SK-N-SH (cell line): ENCODE results near the gene ANAPC2. TPM values are rescaled to one million over a fixed set of nuclear protein-coding genes. Genes with fewer than 3 reads are reported as not detected.

Source experiments
- CTCF ChIA-PET: fragments of 300-600, 350-600 bp; formaldehyde crosslinking; extraction: SDS; loops from one replicate; lab custom pipeline; 2021; lab: Yijun Ruan, JAX
- POLR2A ChIA-PET: fragments of 350-600 bp; sonication (Branson Sonifier 250); formaldehyde crosslinking; extraction: SDS; loops from one replicate; lab custom pipeline; 2020; ENCODE audit warnings: antibody characterized with exemption, inconsistent platforms; lab: Yijun Ruan, JAX
- DNase-seq: peaks from one replicate; pipeline ENCODE4 v3.0.0; 2012
- H2AFZ ChIP-seq: fragments of 200-600 bp; sonication (generic); 2 replicates; pipeline ENCODE4 v1.8.1; 2016; ENCODE audit warnings: antibody characterized with exemption, mild to moderate bottlenecking, low read depth
- H3F3A ChIP-seq: fragments of 200-600 bp; sonication (generic); replicated peaks from 2 replicates; pipeline ENCODE3; 2016; ENCODE audit warnings: antibody characterized with exemption, mild to moderate bottlenecking; ENCODE audit not compliant: insufficient read depth
- H3K27ac ChIP-seq, 2 experiments: fragments of 200-500 bp in 1 of 2; fragments of 200-600 bp in 1 of 2; sonication (Bioruptor generic) in 1 of 2; sonication (generic), shearing (Covaris generic) in 1 of 2; 2 replicates each; pipeline versions ENCODE4 v1.5.1 to v1.6.1; 2014 to 2016; ENCODE audit warnings: low read depth in 2 of 2, inconsistent platforms in 1 of 2, low read length in 1 of 2, mild to moderate bottlenecking in 1 of 2, mixed read lengths in 1 of 2
- H3K27me3 ChIP-seq: fragments of 200-600 bp; sonication (generic), shearing (Covaris generic); 2 replicates; pipeline ENCODE4 v1.6.1; 2016; ENCODE audit warnings: mixed run types; ENCODE audit not compliant: insufficient read depth
- H3K36me3 ChIP-seq, 2 experiments: fragments of 200-500 bp in 1 of 2; fragments of 200-600 bp in 1 of 2; sonication (Bioruptor generic) in 1 of 2; sonication (generic) in 1 of 2; replicated peaks in 1 of 2; 2 replicates each; pipeline versions ENCODE3 to v1.5.1; 2014 to 2016; ENCODE audit warnings: low read length in 1 of 2, mild to moderate bottlenecking in 1 of 2; ENCODE audit not compliant: insufficient read depth in 2 of 2, control insufficient read depth in 1 of 2
- H3K4me1 ChIP-seq, 2 experiments: fragments of 200-500 bp in 1 of 2; fragments of 200-600 bp in 1 of 2; sonication (Bioruptor generic) in 1 of 2; sonication (generic), shearing (Covaris generic) in 1 of 2; 2 replicates each; pipeline versions ENCODE4 v1.5.1 to v1.6.1; 2014 to 2016; ENCODE audit warnings: low read depth in 1 of 2, low read length in 1 of 2, mixed run types in 1 of 2; ENCODE audit not compliant: insufficient read depth in 2 of 2, control insufficient read depth in 1 of 2
- H3K4me2 ChIP-seq: fragments of 200-600 bp; sonication (generic), shearing (Covaris generic); 2 replicates; pipeline ENCODE4 v1.6.1; 2017; ENCODE audit warnings: mixed run types
- H3K4me3 ChIP-seq, 2 experiments: fragments of 200-500 bp in 1 of 2; fragments of 200-600 bp in 1 of 2; sonication (Bioruptor generic) in 1 of 2; sonication (generic), shearing (Covaris generic) in 1 of 2; 2 replicates each; pipeline versions ENCODE4 v1.5.1 to v1.8.1; 2014 to 2016; ENCODE audit warnings: low read depth in 2 of 2, inconsistent platforms in 1 of 2, low read length in 1 of 2, mild to moderate bottlenecking in 1 of 2, mixed read lengths in 1 of 2, moderate library complexity in 1 of 2
- H3K79me2 ChIP-seq: fragments of 200-600 bp; sonication (generic); 2 replicates; pipeline ENCODE4 v1.8.1; 2017; ENCODE audit warnings: mild to moderate bottlenecking; ENCODE audit not compliant: insufficient read depth
- H3K9ac ChIP-seq: fragments of 200-600 bp; sonication (generic); 2 replicates; pipeline ENCODE4 v1.6.1; 2017; ENCODE audit warnings: mixed run types
- H3K9me2 ChIP-seq: fragments of 200-600 bp; sonication (generic); 2 replicates; pipeline ENCODE4 v1.6.1; 2017; ENCODE audit warnings: mixed run types
- H3K9me3 ChIP-seq: fragments of 200-600 bp; sonication (generic); 2 replicates; pipeline ENCODE4 v1.6.1; 2017; ENCODE audit warnings: mixed run types, mild to moderate bottlenecking, moderate library complexity
- H4K20me1 ChIP-seq: fragments of 200-600 bp; sonication (generic); 2 replicates; pipeline ENCODE4 v1.6.1; 2017; ENCODE audit warnings: mild to moderate bottlenecking, mixed run types; ENCODE audit not compliant: insufficient read depth
- CHD2 ChIP-seq: fragments of 150-350 bp; IDR thresholded peaks from 2 replicates; pipeline ENCODE4 v1.6.1; 2018; ENCODE audit warnings: low read length; ENCODE audit not compliant: partially characterized antibody
- ELF1 ChIP-seq: IDR thresholded peaks from 2 replicates; pipeline ENCODE4 v1.4.0; 2012
- EP300 ChIP-seq, 2 experiments: IDR thresholded peaks; 2 replicates each; pipeline versions ENCODE4 v1.4.0 to v1.6.1; 2012; ENCODE audit warnings: borderline replicate concordance in 1 of 2, low read depth in 1 of 2, low read length in 1 of 2
- FOSL2 ChIP-seq: IDR thresholded peaks from 2 replicates; pipeline ENCODE4 v1.4.0; 2012; ENCODE audit warnings: low read depth, mild to moderate bottlenecking, moderate library complexity, borderline replicate concordance
- FOXJ3 ChIP-seq: sonication (generic); formaldehyde crosslinking; IDR thresholded peaks from 2 replicates; pipeline ENCODE4 v1.5.1; 2020; ENCODE audit warnings: mild to moderate bottlenecking, missing genetic modification reagents
- FOXM1 ChIP-seq: IDR thresholded peaks from 2 replicates; pipeline ENCODE4 v1.4.0; 2012; ENCODE audit warnings: low read depth, mild to moderate bottlenecking
- GABPA ChIP-seq: IDR thresholded peaks from 2 replicates; pipeline ENCODE4 v1.4.0; 2012; ENCODE audit warnings: low read depth, mild to moderate bottlenecking
- JUND ChIP-seq: IDR thresholded peaks from 2 replicates; pipeline ENCODE4 v1.4.0; 2012
- MAX ChIP-seq: IDR thresholded peaks from 2 replicates; pipeline ENCODE4 v1.4.0; 2012; ENCODE audit warnings: low read depth
- MEF2A ChIP-seq: IDR thresholded peaks from 2 replicates; pipeline ENCODE4 v1.4.0; 2012; ENCODE audit warnings: low read depth, borderline replicate concordance
- MXI1 ChIP-seq: IDR thresholded peaks from 2 replicates; pipeline ENCODE4 v1.6.1; 2012; ENCODE audit warnings: mild to moderate bottlenecking, low read depth, low read length, improper control_type of control experiment
- REST ChIP-seq: IDR thresholded peaks from 2 replicates; pipeline ENCODE4 v1.6.1; 2012; ENCODE audit warnings: mild to moderate bottlenecking, low read depth, low read length, moderate library complexity
- RFX5 ChIP-seq: IDR thresholded peaks from 2 replicates; pipeline ENCODE4 v1.6.1; 2012; ENCODE audit warnings: mild to moderate bottlenecking, improper control_type of control experiment, low read length
- SMC3 ChIP-seq: IDR thresholded peaks from 2 replicates; pipeline ENCODE4 v1.6.1; 2012; ENCODE audit warnings: low read depth, low read length, improper control_type of control experiment
- TEAD4 ChIP-seq: IDR thresholded peaks from 2 replicates; pipeline ENCODE4 v1.4.0; 2012; ENCODE audit warnings: mild to moderate bottlenecking, borderline replicate concordance; ENCODE audit not compliant: insufficient read depth
- USF2 ChIP-seq: fragments of 150-350 bp; IDR thresholded peaks from 2 replicates; pipeline ENCODE4 v1.6.1; 2017; ENCODE audit warnings: antibody characterized with exemption, low read length, low read depth, borderline replicate concordance
- WGBS: methylation state at CpG from one replicate; pipeline ENCODE4 v1.1.6; 2017; ENCODE audit warnings: low lambda C conversion rate; 5-methylcytosine and 5-hydroxymethylcytosine counted together
- polyA plus RNA-seq, 3 experiments: library from polyadenylated mRNA; depleted of rRNA; stranded (reverse); fragments of >200 nt; gene quantifications; 2 replicates each; pipeline ENCODE4 v1.2.3, GENCODE V29; 2012
- TF ChIP-seq, protein P1 (sequence below): fragments of 150-350 bp; IDR thresholded peaks from 2 replicates; pipeline ENCODE4 v1.6.1; 2016; ENCODE audit warnings: mild to moderate bottlenecking, low read depth, low read length

The ANAPC2 gene
- polyA plus RNA-seq, 1 of the 3 experiments (the other 2 are of a cell fraction): 35.1 TPM

DNA sequence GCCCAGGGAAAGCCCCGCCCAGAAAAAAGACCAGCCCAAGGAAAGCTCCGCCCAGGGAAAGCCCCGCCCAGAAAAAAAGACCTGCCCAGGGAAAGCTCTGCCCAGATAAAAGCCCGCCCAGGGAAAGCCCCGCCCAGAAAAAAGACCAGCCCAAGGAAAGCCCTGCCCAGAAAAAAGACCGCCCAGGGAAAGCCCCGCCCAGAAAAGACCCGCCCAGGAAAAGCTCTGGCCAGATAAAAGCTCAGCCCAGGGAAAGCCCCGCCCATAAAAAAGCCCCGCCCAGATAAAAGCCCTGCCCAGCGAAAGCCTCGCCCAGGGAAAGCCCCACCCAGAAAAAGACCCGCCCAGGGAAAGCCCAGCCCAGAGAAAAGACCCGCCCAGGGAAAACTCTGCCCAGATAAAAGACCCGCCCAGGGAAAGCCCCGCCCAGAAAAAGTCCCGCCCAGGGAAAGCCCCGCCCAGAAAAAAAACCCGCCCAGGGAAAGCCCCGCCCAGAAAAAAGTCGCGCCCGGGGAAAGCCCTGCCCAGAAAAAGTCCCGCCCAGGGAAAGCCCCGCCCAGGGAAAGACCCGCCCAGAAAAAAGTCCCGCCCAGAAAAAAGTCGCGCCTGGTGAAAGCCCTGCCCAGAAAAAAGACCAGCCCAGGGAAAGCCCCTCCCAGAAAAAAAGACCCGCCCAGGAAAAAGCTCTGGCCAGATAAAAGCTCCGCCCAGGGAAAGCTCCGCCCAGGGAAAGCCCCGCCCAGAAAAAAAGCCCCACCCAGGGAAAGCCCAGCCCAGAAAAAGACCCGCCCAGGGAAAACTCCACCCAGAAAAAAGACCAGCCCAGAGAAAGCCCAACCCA lies 37.5 kb downstream of the ANAPC2 start (continued):
- TF ChIP-seq FOSL2: no peak
- no peak for TF ChIP-seq REST
- no peak for TF ChIP-seq ELF1
- TF ChIP-seq JUND: no peak
- TF ChIP-seq MAX: no peak
- no peak for TF ChIP-seq MXI1
- TF ChIP-seq RFX5: no peak
- TF ChIP-seq TEAD4: no peak
- TF ChIP-seq USF2: no peak

GRCh38 chr9:137149942-137150616 lies 38.3 kb downstream of the ANAPC2 start:
- ChIA-PET POLR2A (interaction anchor here (1.7 kb wide), 1 partner anchor 11 kb away, joined by 6 read pairs; the partner anchor contains the start of gene GRIN1), CTCF (interaction anchor here (0.6 to 2.0 kb wide), 3 partner anchors 26 to 410 kb away, joined by 3 to 7 read pairs (median 4); no protein-coding TSS in a partner anchor)
- no peaks in the 10 kb centered on the region for H3K9me3 ChIP-seq
- H3K9ac ChIP-seq: no peak overlapping the region
- H4K20me1 ChIP-seq: no peaks in the 10 kb centered on the region
- TF ChIP-seq, protein P1, sequence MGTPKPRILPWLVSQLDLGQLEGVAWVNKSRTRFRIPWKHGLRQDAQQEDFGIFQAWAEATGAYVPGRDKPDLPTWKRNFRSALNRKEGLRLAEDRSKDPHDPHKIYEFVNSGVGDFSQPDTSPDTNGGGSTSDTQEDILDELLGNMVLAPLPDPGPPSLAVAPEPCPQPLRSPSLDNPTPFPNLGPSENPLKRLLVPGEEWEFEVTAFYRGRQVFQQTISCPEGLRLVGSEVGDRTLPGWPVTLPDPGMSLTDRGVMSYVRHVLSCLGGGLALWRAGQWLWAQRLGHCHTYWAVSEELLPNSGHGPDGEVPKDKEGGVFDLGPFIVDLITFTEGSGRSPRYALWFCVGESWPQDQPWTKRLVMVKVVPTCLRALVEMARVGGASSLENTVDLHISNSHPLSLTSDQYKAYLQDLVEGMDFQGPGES: no peak
- TF ChIP-seq FOSL2: no peak
- no peak for TF ChIP-seq CHD2
- no peak for TF ChIP-seq FOXM1
- TF ChIP-seq EP300 (IDR thresholded peaks at IDR 0.05; ENCODE audit: borderline replicate concordance in 1 of 2, low read depth in 1 of 2, low read length in 1 of 2): no peak
- no peak for TF ChIP-seq SMC3
- no peak for TF ChIP-seq GABPA
- TF ChIP-seq MEF2A: no peak
- TF ChIP-seq RFX5: no peak
- no peak for TF ChIP-seq REST
- TF ChIP-seq FOXJ3 (CRISPR knock-in tag): no peak
- TF ChIP-seq MAX: no peak
- 77% methylated on average over 17 of the region's 20 CpGs for WGBS
- H3K9me2 ChIP-seq: no peaks in the 10 kb centered on the region
- no peaks in the 10 kb centered on the region for H3K27me3 ChIP-seq
- no peaks in the 10 kb centered on the region for H3K4me1 ChIP-seq
- H3K4me2 ChIP-seq: no peak overlapping the region
- H3K79me2 ChIP-seq: no peaks in the 10 kb centered on the region
- no peak overlapping the region for H3K27ac ChIP-seq
- no peaks in the 10 kb centered on the region for H3K36me3 ChIP-seq
- no peaks in the 10 kb centered on the region for H3F3A ChIP-seq
- no peak overlapping the region for H2AFZ ChIP-seq
- no peak for DNase-seq
- H3K4me3 ChIP-seq: no peak overlapping the region
